Prostate gland (tissue), 2 donors: ENCODE data around the gene SVOPL.

Source experiments
- POLR2A ChIP-seq: fragments of 450-650 bp; IDR thresholded peaks from one replicate; pipeline ENCODE4 v1.6.1; 2016; ENCODE audit warnings: antibody characterized with exemption, mild to moderate bottlenecking
- POLR2AphosphoS5 ChIP-seq: sonication (generic); formaldehyde crosslinking; IDR thresholded peaks from one replicate; pipeline ENCODE4 v1.6.1; 2017; ENCODE audit warnings: antibody characterized with exemption
- TF ChIP-seq, protein P1 (sequence below), 4 experiments: fragments of 200-600 bp in 2 of 4; fragments of 450-650 bp in 2 of 4; sonication (generic) in 2 of 4; IDR thresholded peaks; 1 replicate in 3 of 4; 2 replicates in 1 of 4; pipeline ENCODE4 v1.5.1; 2016 to 2019; ENCODE audit warnings: antibody characterized with exemption in 4 of 4, mild to moderate bottlenecking in 2 of 4, moderate library complexity in 2 of 4

DNA sequence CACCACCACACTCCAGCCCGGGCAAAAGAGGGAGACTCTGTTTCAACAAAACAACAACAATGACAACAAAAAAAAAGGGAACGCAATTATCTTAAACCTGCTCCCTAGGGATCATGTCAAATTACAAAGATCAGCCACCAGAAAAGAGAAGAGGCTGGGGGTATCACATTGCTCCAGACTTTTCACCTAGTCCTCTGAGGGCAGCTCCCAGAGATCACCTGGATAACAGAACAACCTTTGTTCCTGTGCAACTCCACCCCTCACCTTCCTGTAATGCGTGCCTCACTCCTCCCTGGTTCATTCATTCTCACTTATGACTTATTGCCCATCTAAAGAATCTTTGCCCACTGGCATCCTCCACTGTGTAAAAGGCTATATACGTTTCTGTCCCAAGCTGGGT is 31.8 kb downstream of the SVOPL start:
- TF ChIP-seq, protein P1, sequence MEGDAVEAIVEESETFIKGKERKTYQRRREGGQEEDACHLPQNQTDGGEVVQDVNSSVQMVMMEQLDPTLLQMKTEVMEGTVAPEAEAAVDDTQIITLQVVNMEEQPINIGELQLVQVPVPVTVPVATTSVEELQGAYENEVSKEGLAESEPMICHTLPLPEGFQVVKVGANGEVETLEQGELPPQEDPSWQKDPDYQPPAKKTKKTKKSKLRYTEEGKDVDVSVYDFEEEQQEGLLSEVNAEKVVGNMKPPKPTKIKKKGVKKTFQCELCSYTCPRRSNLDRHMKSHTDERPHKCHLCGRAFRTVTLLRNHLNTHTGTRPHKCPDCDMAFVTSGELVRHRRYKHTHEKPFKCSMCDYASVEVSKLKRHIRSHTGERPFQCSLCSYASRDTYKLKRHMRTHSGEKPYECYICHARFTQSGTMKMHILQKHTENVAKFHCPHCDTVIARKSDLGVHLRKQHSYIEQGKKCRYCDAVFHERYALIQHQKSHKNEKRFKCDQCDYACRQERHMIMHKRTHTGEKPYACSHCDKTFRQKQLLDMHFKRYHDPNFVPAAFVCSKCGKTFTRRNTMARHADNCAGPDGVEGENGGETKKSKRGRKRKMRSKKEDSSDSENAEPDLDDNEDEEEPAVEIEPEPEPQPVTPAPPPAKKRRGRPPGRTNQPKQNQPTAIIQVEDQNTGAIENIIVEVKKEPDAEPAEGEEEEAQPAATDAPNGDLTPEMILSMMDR (IDR thresholded peaks at IDR 0.05) = no peak
- no peak for TF ChIP-seq POLR2A
- TF ChIP-seq POLR2AphosphoS5 = no peak
